Activated CD8-positive, alpha-beta memory T cell treated with anti-CD3 and anti-CD28 coated beads, Interleukin-2, amount 50 U/mL, for 48 hours (primary cell): ENCODE data around the gene CRP.
"Not testable (repeated sequence)": the region's sequence is repeated elsewhere in the genome, so short reads cannot be mapped to it uniquely, and the experiment has no call there.

Source experiments
- DNase-seq: peaks from one replicate; pipeline ENCODE4 v3.0.0-alpha.2; 2020

The CRP gene

GRCh38 chr1:159699246-159699645 lies 15.1 kb downstream of the CRP start:
- no peak for DNase-seq

- no peak for DNase-seq
Observed at GRCh38 chr1:159687511-159687910, 26.9 kb downstream of the CRP start.

DNA sequence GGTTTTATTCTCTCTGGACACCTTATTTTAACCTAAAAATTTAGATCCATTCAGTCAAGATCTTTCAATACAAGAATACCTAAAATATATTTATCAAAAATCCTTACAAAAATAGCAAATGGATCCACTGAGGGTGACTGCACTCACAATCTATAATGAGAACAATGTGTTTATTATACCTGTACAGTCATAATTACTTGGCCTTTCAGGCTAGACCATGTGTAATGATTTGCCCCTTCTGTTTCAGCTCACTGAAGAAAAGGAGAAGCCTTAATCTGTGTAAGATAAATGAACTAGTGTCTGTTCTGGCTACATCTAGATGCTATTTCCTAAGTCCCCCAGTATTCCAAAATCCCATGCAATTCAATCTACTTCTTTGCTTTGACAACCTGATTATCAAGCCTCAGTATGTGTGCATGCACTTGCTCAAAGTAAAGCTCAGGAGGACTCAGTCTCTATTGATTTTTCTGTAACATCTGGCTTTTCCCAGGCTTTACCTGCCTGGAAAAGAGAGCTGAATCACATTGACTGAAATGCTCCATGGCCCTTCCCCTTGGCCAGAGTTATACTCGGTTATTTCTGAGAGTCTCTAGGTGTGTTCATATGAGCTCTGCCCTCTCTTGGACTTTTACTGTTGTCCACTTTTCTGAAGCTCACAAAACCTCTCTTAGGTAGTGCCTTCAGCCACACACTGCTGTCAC lies 27.6 kb downstream of the CRP start:
- DNase-seq = no peak

DNA sequence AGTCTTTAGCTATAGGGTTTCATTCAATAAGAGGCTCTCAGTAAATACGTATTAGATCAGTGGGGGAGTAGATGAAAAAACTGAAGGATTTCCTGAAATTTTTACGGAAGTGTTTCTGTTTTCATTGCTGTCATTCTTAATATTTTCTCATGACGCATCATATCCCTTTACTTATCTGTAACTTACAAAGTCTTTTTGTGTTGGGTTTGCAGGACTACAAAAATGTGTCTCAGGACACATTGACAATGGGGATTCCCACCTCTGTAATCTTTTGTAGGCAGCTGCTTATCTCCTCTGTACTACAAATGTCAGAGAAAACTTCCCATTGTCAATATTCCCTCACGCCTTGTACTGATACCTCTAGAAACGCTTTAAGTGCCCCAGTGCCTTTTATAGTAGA lies 35.5 kb downstream of the CRP start:
- no peak for DNase-seq

- no peak for DNase-seq
Observed at GRCh38 chr1:159675046-159675445, 39.3 kb downstream of the CRP start.

- not testable (repeated sequence) for DNase-seq
Observed at GRCh38 chr1:159672390-159672789, 42.0 kb downstream of the CRP start.

DNA sequence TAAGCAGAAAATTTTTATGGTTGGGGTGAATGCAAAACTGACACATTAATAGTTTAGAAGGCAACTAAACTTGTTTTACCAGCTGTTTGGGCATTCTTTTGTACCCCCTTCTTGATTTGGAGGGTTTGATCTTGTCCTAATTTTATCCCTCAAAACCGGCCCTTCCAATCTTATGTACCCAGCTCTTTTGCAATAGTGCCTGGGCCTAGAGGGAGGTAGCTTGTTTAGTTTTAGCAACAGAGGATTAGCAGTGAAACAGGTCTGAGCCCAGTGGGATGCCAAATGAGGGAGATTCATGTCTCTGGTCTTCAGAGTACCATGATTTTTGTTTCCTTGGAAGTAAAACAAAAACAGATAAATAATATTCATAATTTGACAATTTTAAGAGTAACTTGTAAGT lies 45.1 kb downstream of the CRP start:
- no peak for DNase-seq

DNA sequence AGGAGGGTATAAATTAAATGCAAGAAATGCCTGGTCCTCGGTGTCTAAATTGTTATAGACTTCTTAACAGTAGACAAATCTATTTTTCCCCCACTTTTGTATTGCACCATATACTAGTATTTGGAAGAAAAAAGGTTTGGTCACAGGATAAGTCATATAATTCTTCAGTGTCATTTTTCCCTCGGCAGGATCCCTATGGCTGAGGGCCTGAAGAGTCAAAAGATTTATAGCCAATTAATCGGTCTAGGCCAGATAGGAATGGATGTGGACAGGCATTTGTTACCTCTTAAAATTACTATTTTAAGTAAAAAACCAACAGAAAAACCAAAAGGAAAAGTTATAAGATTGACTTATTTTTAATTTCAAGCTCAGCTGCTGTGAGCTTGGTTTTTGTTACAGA lies 45.6 kb downstream of the CRP start:
- DNase-seq = no peak

GRCh38 chr1:159664247-159664646 lies 50.1 kb downstream of the CRP start:
- DNase-seq = no peak

- no peak for DNase-seq
Observed at GRCh38 chr1:159663552-159663951, 50.8 kb downstream of the CRP start.
